ENCODE results near the gene PACSIN2.

The PACSIN2 gene

DNA sequence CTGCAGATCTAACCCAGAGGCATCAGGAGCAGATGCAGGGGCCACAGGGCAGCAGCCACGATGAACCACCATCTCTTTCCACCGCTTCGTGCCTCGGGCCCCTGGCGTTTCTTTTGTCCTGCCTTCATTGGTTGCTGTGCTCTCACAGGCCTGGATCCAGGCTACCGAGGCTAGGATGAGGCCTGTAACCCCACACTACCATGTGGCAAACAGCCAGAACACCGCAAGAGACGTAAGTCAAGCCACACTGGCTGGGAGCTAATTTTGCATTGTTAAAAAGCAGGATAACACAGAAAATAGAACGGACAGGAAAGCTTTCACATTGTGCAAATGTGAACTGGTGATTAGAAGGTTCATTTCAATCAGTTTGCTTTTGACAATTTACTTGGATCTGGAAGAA, 142.1 kb downstream of the PACSIN2 start:
- H3K9ac ChIP-seq (ENCODE audit: low read length in 5 of 5): no peak overlapping the region
- peaks cover 3 to 82% (median 66%) of the 10 kb centered on the region in 5 donors for H3K36me3 ChIP-seq (ENCODE audit: control insufficient read depth in 5 of 5, insufficient read depth in 5 of 5, low read length in 5 of 5)
- no peaks in the 10 kb centered on the region for H3K9me3 ChIP-seq (ENCODE audit: control insufficient read depth in 5 of 5, low read length in 5 of 5)
- no peak overlapping the region for H3K27ac ChIP-seq (ENCODE audit: low read depth, low read length)
- no peak overlapping the region for H3K4me3 ChIP-seq (ENCODE audit: low read depth in 1 of 5, low read length in 5 of 5)
- H3K4me1 ChIP-seq (ENCODE audit: control insufficient read depth in 5 of 5, insufficient read depth in 5 of 5, low read length in 5 of 5): peaks cover 0 to 12% (median 11%) of the 10 kb centered on the region in 5 donors
- H3K27me3 ChIP-seq (ENCODE audit: control insufficient read depth in 5 of 5, insufficient read depth in 4 of 5, low read length in 5 of 5): no peaks in the 10 kb centered on the region

- Histone ChIP-seq H3K4me1 (ENCODE audit: control insufficient read depth in 5 of 5, insufficient read depth in 5 of 5, low read length in 5 of 5) (peaks cover 0 to 11% (median 7%) of the 10 kb centered on the region in 5 donors), H3K27ac (ENCODE audit: low read depth, low read length) (no peak overlapping the region), H3K9ac (ENCODE audit: low read length in 5 of 5) (no peak overlapping the region), H3K9me3 (ENCODE audit: control insufficient read depth in 5 of 5, low read length in 5 of 5) (no peaks in the 10 kb centered on the region), H3K36me3 (ENCODE audit: control insufficient read depth in 5 of 5, insufficient read depth in 5 of 5, low read length in 5 of 5) (peaks cover 3 to 68% (median 53%) of the 10 kb centered on the region in 5 donors), H3K27me3 (ENCODE audit: control insufficient read depth in 5 of 5, insufficient read depth in 4 of 5, low read length in 5 of 5) (no peaks in the 10 kb centered on the region), H3K4me3 (ENCODE audit: low read depth in 1 of 5, low read length in 5 of 5) (no peak overlapping the region)
Observed at GRCh38 chr22:42871146-42872050, 143.6 kb downstream of the PACSIN2 start.

DNA sequence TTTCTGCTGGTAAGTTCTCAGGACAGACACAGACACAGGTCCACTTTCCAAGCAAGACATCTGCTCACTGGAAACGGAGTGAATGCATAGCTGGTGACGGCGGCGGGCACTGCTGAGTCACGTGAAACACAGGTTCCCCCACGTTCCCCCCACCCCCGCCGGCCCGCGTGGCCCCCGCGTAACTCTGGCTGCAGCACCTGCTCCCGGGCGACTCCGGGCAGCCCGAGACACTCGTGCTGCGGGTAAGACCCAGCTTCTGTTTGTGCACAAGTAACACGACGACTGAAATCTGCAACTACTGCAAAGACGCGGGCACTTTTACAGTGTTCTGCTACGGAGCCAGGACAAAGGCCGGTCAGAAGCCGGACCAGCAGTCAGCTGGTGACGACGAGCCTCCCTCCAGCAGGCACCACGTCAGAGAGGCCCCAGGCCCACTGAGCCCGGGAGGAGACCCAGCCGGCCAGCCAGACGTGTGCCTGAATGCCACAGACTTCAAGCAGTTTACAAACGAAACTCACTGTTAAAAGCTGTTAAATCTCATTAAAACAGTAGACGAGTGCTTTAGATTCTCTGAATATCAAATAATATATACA, 145.0 kb downstream of the PACSIN2 start:
- Histone ChIP-seq H3K36me3 (ENCODE audit: control insufficient read depth in 5 of 5, insufficient read depth in 5 of 5, low read length in 5 of 5) (peaks cover 3 to 53% (median 42%) of the 10 kb centered on the region in 5 donors), H3K27ac (ENCODE audit: low read depth, low read length) (no peak overlapping the region)

DNA sequence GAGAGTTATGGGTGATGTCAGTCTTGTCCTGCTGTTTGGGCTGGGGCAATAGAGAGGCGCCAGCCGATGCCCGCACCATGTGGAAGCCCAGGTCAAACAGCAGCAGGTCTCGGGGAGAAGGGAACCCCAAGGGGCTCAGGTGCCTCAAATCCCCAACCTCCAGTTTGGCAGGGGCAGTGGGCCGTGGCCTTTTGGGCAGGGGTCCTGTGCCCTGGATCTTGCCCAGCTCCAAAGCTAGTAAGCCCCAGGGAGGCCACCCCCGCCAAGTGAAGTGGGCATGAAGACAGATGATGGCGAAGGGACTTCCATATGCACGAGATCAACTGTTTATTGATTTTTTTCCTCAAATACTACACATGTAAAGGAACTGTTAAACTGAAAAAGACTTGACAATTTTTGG, 145.5 kb downstream of the PACSIN2 start:
- H3K9me3 ChIP-seq (ENCODE audit: control insufficient read depth in 5 of 5, low read length in 5 of 5): no peaks in the 10 kb centered on the region
- H3K9ac ChIP-seq (ENCODE audit: low read length in 5 of 5): no peak overlapping the region
- H3K4me1 ChIP-seq (ENCODE audit: control insufficient read depth in 5 of 5, insufficient read depth in 5 of 5, low read length in 5 of 5): peaks cover 0 to 11% (median 7%) of the 10 kb centered on the region in 5 donors
- no peaks in the 10 kb centered on the region for H3K27me3 ChIP-seq (ENCODE audit: control insufficient read depth in 5 of 5, insufficient read depth in 4 of 5, low read length in 5 of 5)
- peaks cover 3 to 51% (median 40%) of the 10 kb centered on the region in 5 donors for H3K36me3 ChIP-seq (ENCODE audit: control insufficient read depth in 5 of 5, insufficient read depth in 5 of 5, low read length in 5 of 5)
- no peak overlapping the region for H3K27ac ChIP-seq (ENCODE audit: low read depth, low read length)
- no peak overlapping the region for H3K4me3 ChIP-seq (ENCODE audit: low read depth in 1 of 5, low read length in 5 of 5)

More for the DNA sequence above, 145.0 kb downstream of the PACSIN2 start:
- Histone ChIP-seq H3K9ac (ENCODE audit: low read length in 5 of 5) (no peak overlapping the region), H3K27me3 (ENCODE audit: control insufficient read depth in 5 of 5, insufficient read depth in 4 of 5, low read length in 5 of 5) (no peaks in the 10 kb centered on the region), H3K4me3 (ENCODE audit: low read depth in 1 of 5, low read length in 5 of 5) (no peak overlapping the region), H3K9me3 (ENCODE audit: control insufficient read depth in 5 of 5, low read length in 5 of 5) (no peaks in the 10 kb centered on the region), H3K4me1 (ENCODE audit: control insufficient read depth in 5 of 5, insufficient read depth in 5 of 5, low read length in 5 of 5) (peaks cover 0 to 11% (median 7%) of the 10 kb centered on the region in 5 donors)

DNA sequence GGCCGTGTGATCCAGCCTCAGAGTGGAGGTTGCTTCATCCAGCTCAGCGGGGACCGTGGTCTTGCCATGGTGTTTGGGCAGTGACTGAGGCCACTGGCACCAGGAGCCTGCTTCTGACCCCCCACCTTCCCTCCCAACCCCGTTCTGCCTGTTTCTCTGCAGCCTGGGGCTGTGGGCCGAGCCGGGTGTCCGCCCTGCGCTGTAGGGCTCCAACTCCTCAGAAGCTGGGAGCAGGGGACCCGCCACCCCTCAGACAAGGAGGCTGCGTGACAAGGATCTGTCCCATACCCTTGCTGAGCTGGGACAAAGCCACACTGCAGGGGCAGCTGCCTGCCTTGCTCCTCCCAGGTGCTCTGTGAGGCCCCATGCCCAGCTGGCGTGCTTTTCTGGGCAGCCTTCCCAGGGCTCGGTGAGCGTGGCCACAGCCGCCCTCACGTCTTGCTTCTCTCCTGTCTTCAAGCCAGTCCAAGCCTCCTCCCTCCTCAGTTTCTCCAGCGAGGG, 146.1 kb downstream of the PACSIN2 start:
- Histone ChIP-seq H3K36me3 (ENCODE audit: control insufficient read depth in 5 of 5, insufficient read depth in 5 of 5, low read length in 5 of 5) (peaks cover 3 to 44% (median 33%) of the 10 kb centered on the region in 5 donors), H3K9ac (ENCODE audit: low read length in 5 of 5) (no peak overlapping the region), H3K9me3 (ENCODE audit: control insufficient read depth in 5 of 5, low read length in 5 of 5) (no peaks in the 10 kb centered on the region), H3K27me3 (ENCODE audit: control insufficient read depth in 5 of 5, insufficient read depth in 4 of 5, low read length in 5 of 5) (no peaks in the 10 kb centered on the region), H3K27ac (ENCODE audit: low read depth, low read length) (no peak overlapping the region), H3K4me3 (ENCODE audit: low read depth in 1 of 5, low read length in 5 of 5) (no peak overlapping the region), H3K4me1 (ENCODE audit: control insufficient read depth in 5 of 5, insufficient read depth in 5 of 5, low read length in 5 of 5) (peaks cover 0 to 11% (median 7%) of the 10 kb centered on the region in 5 donors)

DNA sequence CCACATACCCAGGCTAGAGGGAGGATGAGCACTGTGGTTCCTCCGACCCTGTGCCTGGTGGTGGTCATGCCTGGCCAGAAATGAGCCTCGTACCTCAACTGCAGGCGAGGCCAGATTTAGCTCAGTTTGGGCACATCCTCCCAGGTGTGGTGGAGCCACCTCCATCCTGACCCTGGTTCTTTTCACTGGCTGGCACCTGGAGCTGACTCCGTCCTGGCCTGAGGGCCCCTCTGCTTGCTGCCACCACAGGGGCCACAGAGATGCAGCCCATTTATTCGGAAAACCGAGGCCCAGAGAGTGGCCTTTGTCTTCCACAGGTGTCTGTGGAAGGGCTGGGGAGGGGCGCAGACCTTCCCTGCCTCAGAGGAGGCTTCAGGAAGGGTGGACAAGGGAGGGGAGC, 148.8 kb downstream of the PACSIN2 start:
- Histone ChIP-seq H3K27me3 (ENCODE audit: control insufficient read depth in 5 of 5, insufficient read depth in 4 of 5, low read length in 5 of 5) (no peaks in the 10 kb centered on the region), H3K36me3 (ENCODE audit: control insufficient read depth in 5 of 5, insufficient read depth in 5 of 5, low read length in 5 of 5) (peaks cover 3 to 19% (median 8%) of the 10 kb centered on the region in 5 donors), H3K4me3 (ENCODE audit: low read depth in 1 of 5, low read length in 5 of 5) (no peak overlapping the region), H3K4me1 (ENCODE audit: control insufficient read depth in 5 of 5, insufficient read depth in 5 of 5, low read length in 5 of 5) (peaks cover 0 to 11% (median 8%) of the 10 kb centered on the region in 5 donors), H3K9ac (ENCODE audit: low read length in 5 of 5) (no peak overlapping the region), H3K9me3 (ENCODE audit: control insufficient read depth in 5 of 5, low read length in 5 of 5) (no peaks in the 10 kb centered on the region), H3K27ac (ENCODE audit: low read depth, low read length) (no peak overlapping the region)

- H3K9ac ChIP-seq (ENCODE audit: low read length in 5 of 5): no peak overlapping the region
- peaks cover 0 to 17% (median 14%) of the 10 kb centered on the region in 5 donors for H3K4me1 ChIP-seq (ENCODE audit: control insufficient read depth in 5 of 5, insufficient read depth in 5 of 5, low read length in 5 of 5)
- peaks cover under 1 to 14% (median 3%) of the 10 kb centered on the region in 5 donors for H3K36me3 ChIP-seq (ENCODE audit: control insufficient read depth in 5 of 5, insufficient read depth in 5 of 5, low read length in 5 of 5)
- no peaks in the 10 kb centered on the region for H3K9me3 ChIP-seq (ENCODE audit: control insufficient read depth in 5 of 5, low read length in 5 of 5)
- H3K27ac ChIP-seq (ENCODE audit: low read depth, low read length): no peak overlapping the region
- no peak overlapping the region for H3K4me3 ChIP-seq (ENCODE audit: low read depth in 1 of 5, low read length in 5 of 5)
- no peaks in the 10 kb centered on the region for H3K27me3 ChIP-seq (ENCODE audit: control insufficient read depth in 5 of 5, insufficient read depth in 4 of 5, low read length in 5 of 5)
Observed at GRCh38 chr22:42865536-42865935, 149.4 kb downstream of the PACSIN2 start.

- Histone ChIP-seq H3K4me3 (ENCODE audit: low read depth in 1 of 5, low read length in 5 of 5) (no peak overlapping the region), H3K36me3 (ENCODE audit: control insufficient read depth in 5 of 5, insufficient read depth in 5 of 5, low read length in 5 of 5) (no peaks in the 10 kb centered on the region), H3K4me1 (ENCODE audit: control insufficient read depth in 5 of 5, insufficient read depth in 5 of 5, low read length in 5 of 5) (peaks cover 0 to 13% (median 8%) of the 10 kb centered on the region in 5 donors), H3K27me3 (ENCODE audit: control insufficient read depth in 5 of 5, insufficient read depth in 4 of 5, low read length in 5 of 5) (no peaks in the 10 kb centered on the region), H3K9ac (ENCODE audit: low read length in 5 of 5) (no peak overlapping the region), H3K27ac (ENCODE audit: low read depth, low read length) (no peak overlapping the region), H3K9me3 (ENCODE audit: control insufficient read depth in 5 of 5, low read length in 5 of 5) (no peaks in the 10 kb centered on the region)
Observed at GRCh38 chr22:42863349-42863961, 151.5 kb downstream of the PACSIN2 start.

DNA sequence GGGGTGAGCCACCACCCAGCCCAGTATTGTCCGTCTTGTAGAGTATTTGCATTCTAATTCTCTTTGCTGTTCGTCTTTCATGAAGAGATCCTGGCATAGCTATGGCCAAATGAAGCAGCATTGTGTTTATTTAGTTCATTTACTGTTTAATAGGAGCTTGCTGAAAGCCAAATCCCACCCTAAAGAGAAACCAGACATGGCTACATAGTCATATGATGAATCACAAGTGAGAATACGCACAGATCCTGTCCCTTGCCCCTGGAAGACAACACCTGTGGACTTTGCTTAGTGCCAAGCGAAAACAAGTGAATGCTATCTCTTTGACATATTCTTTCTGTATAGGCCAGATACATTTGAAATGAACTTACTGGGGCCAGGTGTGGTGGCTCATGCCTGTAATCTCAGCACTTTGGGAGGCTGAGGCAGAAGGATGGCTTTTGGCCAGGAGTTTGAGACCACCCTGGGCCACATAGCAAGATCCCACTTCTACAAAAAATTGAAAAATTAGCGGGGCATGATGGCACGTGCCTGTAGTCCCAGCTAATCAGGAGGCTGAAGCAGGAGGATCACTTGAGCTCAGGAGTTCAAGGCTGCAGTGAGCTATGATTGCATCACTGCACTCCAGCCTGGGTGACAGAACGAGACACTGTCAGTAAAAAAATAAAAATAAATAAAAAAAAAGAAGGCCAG, 152.8 kb downstream of the PACSIN2 start:
- Histone ChIP-seq H3K27me3 (ENCODE audit: control insufficient read depth in 5 of 5, insufficient read depth in 4 of 5, low read length in 5 of 5) (no peaks in the 10 kb centered on the region), H3K9ac (ENCODE audit: low read length in 5 of 5) (no peak overlapping the region), H3K4me3 (ENCODE audit: low read depth in 1 of 5, low read length in 5 of 5) (no peak overlapping the region), H3K9me3 (ENCODE audit: control insufficient read depth in 5 of 5, low read length in 5 of 5) (no peaks in the 10 kb centered on the region), H3K27ac (ENCODE audit: low read depth, low read length) (no peak overlapping the region), H3K4me1 (ENCODE audit: control insufficient read depth in 5 of 5, insufficient read depth in 5 of 5, low read length in 5 of 5) (peaks cover 0 to 24% (median 19%) of the 10 kb centered on the region in 5 donors), H3K36me3 (ENCODE audit: control insufficient read depth in 5 of 5, insufficient read depth in 5 of 5, low read length in 5 of 5) (no peaks in the 10 kb centered on the region)

All from subcutaneous abdominal adipose tissue (tissue), 5 donors.